ENCODE data around the gene SHB. TPM values are rescaled to one million over a fixed set of nuclear protein-coding genes. Genes with fewer than 3 reads are reported as not detected.

Gene SHB
- total RNA-seq, 4 donors from 2014 or later, result 17.7 to 31.4 (median 24.2) TPM

GRCh38 chr9:37950561-37950960 lies 118.5 kb downstream of the SHB start:
- Histone ChIP-seq H3K27me3 (no peaks in the 10 kb centered on the region), H3K27ac (no peak overlapping the region), H3K4me1 (peaks cover 13 to 45% (median 17%) of the 10 kb centered on the region in 3 donors), H3K9me3 (no peaks in the 10 kb centered on the region), H3K4me3 (no peak overlapping the region), H3K36me3 (peaks cover 13 to 86% (median 16%) of the 10 kb centered on the region in 3 donors)
- intact Hi-C loops (cut with DNase I), result no loop called here
- WGBS, 2 donors, result 89 to 100% methylated on average over 4 to 11 of the region's 12 CpGs
- TF ChIP-seq POLR2A (IDR thresholded peaks at IDR 0.05), result no peak
- TF ChIP-seq CTCF (IDR thresholded peaks at IDR 0.05), result no peak
- DNase-seq, result no peak

DNA sequence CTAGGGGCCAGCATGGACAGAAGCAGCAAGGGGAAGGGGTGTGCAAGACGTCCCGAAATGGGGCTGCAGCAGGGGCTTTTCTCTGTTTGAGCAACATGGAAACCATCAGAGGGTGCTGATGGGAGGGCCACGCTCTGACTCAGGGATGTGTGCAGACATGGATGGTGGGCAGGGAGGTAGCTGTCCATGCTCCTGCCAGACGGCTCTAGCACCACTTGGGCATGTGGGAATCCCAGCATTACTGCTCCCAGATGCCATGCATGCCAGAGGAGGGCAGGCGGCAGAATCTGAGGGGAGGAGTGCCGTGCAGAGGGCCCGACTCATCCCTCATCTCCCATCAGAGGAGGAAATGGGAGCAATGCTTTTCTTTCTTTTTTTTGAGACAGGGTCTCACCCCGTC lies 119.5 kb downstream of the SHB start:
- Histone ChIP-seq H3K36me3 (peaks cover 16 to 86% (median 20%) of the 10 kb centered on the region in 3 donors), H3K27me3 (no peaks in the 10 kb centered on the region), H3K27ac (no peak overlapping the region), H3K9me3 (no peaks in the 10 kb centered on the region), H3K4me1 (peaks cover 14 to 45% (median 19%) of the 10 kb centered on the region in 3 donors), H3K4me3 (no peak overlapping the region)
- DNase-seq, result no peak
- intact Hi-C loops (cut with DNase I), result no loop called here
- 67 to 76% methylated on average over 8 of the region's 8 CpGs for WGBS, 2 donors
- TF ChIP-seq POLR2A (IDR thresholded peaks at IDR 0.05), result no peak
- no peak for TF ChIP-seq CTCF (IDR thresholded peaks at IDR 0.05)

DNA sequence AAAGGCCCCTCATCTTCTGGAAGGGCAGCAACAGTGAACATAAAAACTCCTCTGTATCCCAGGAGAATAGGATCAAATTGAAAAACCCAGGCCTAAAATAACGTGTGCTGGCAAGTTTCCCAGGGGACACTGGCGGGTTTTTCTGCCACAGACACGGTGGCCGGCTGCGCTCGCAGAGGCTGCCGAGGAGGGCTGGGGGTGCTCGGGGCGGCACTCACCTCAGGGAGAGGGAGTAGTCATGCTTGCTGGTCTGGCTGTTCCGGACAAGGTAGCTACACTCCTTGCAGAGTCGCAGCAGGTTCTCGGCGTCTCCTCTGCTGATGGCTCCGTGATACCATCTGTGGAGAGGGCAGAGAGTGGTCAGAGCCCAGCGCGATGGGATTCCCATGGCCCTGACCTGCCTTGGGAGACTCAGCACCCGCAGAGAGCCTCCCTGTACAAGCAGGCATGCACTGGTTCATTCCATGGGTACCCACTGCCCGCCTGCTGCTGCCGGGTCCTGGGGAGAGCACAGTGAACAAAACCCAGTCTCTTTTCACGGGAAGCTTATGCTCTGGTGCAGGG lies 120.5 kb downstream of the SHB start:
- intact Hi-C loops (cut with DNase I), result no loop called here
- Histone ChIP-seq H3K4me3 (no peak overlapping the region), H3K27ac (peak overlapping the region in 1 of 4 donors; percentile 17), H3K36me3 (peaks cover 16 to 89% (median 20%) of the 10 kb centered on the region in 3 donors), H3K4me1 (peaks cover 16 to 45% (median 19%) of the 10 kb centered on the region in 3 donors), H3K27me3 (no peaks in the 10 kb centered on the region), H3K9me3 (no peaks in the 10 kb centered on the region)
- TF ChIP-seq POLR2A (IDR thresholded peaks at IDR 0.05), result no peak
- TF ChIP-seq CTCF (IDR thresholded peaks at IDR 0.05), result no peak
- DNase-seq, result no peak
- 70 to 80% methylated on average over 3 to 18 of the region's 20 CpGs for WGBS, 2 donors

GRCh38 chr9:37947977-37948376 lies 121.0 kb downstream of the SHB start:
- H3K27ac ChIP-seq, result no peak overlapping the region
- H3K4me1 ChIP-seq, result peaks cover 16 to 45% (median 22%) of the 10 kb centered on the region in 3 donors
- WGBS, 2 donors, result 53 to 57% methylated on average over 6 to 8 of the region's 9 CpGs
- intact Hi-C loops (cut with DNase I), result no loop called here
- H3K9me3 ChIP-seq, result no peaks in the 10 kb centered on the region
- H3K27me3 ChIP-seq, result no peaks in the 10 kb centered on the region
- H3K4me3 ChIP-seq, result no peak overlapping the region
- peaks cover 16 to 87% (median 20%) of the 10 kb centered on the region in 3 donors for H3K36me3 ChIP-seq
- TF ChIP-seq POLR2A (IDR thresholded peaks at IDR 0.05) (no peak), CTCF (IDR thresholded peaks at IDR 0.05) (no peak)
- no peak for DNase-seq

GRCh38 chr9:37947471-37947870 lies 121.6 kb downstream of the SHB start:
- WGBS, 2 donors, result 50 to 80% methylated on average over 1 to 3 of the region's 7 CpGs
- Histone ChIP-seq H3K27me3 (no peaks in the 10 kb centered on the region), H3K27ac (peak overlapping the region in 1 of 4 donors; percentile 23), H3K4me1 (peaks cover 16 to 46% (median 24%) of the 10 kb centered on the region in 3 donors), H3K36me3 (peaks cover 16 to 83% (median 20%) of the 10 kb centered on the region in 3 donors), H3K9me3 (no peaks in the 10 kb centered on the region), H3K4me3 (no peak overlapping the region)
- intact Hi-C loops (cut with DNase I), result no loop called here
- TF ChIP-seq CTCF (IDR thresholded peaks at IDR 0.05) (no peak), POLR2A (IDR thresholded peaks at IDR 0.05) (no peak)
- DNase-seq, result no peak
